ENCODE results near the gene TOPORS.
"Not testable (repeated sequence)": the region's sequence is repeated elsewhere in the genome, so short reads cannot be mapped to it uniquely, and the experiment has no call there.

GRCh38 chr9:32524558-32524891 lies 27.9 kb downstream of the TOPORS start:
- TF ChIP-seq CTCF (IDR thresholded peaks at IDR 0.05); ESRRA (CRISPR knock-in tag; IDR thresholded peaks at IDR 0.05; ENCODE audit: borderline replicate concordance); FOXP1 (CRISPR knock-in tag; IDR thresholded peaks at IDR 0.05; ENCODE audit: borderline replicate concordance); ZNF138 (CRISPR knock-in tag; conservative IDR thresholded peaks at IDR 0.05): not testable (repeated sequence)

Data from WTC11 (cell line).